ENCODE measurements around the gene SHANK3. TPM values are rescaled to one million over a fixed set of nuclear protein-coding genes. Genes with fewer than 3 reads are reported as not detected.

Gene SHANK3
- polyA plus RNA-seq, 4 donors: 10.2 to 25.3 (median 13.4) TPM

DNA sequence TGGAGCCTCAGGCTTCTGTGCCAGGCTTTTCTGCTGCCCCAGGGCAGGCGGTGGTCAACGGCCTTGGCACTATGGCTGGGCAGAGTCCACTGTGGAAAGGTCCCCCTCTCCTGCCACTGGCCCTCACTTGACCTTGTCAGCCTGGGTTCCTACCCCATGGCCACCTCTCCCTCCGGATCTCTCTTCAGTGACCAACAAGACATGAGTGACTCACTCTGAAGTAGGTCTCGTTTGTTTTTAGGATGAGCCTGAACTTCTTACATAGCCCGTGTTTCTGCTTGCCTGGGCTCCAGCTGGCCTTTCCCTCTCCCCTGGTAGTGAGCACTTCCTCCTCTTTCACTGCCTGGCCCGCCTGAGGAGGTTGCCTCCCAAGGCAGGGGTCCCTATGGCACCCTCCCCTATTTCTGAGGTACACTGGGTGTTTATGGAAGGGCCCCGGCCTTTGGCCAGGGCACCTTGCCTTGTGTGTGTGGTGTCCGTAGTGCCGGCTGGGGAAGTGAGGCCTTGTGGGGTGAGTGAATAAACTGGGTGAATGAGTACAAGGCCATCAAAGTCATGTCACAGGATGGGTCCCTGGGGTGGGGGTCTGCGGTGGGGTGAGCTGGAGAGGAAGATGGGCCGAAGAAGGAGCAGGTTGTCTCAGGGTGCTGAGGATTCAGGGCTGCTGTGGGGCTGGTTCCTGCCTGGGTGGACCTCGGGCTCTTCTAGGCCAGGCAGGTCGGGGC, 5.0 kb downstream of the SHANK3 start:
- DNase-seq (ENCODE audit: low read depth in 4 of 4, low spot score in 3 of 4): no peak

DNA sequence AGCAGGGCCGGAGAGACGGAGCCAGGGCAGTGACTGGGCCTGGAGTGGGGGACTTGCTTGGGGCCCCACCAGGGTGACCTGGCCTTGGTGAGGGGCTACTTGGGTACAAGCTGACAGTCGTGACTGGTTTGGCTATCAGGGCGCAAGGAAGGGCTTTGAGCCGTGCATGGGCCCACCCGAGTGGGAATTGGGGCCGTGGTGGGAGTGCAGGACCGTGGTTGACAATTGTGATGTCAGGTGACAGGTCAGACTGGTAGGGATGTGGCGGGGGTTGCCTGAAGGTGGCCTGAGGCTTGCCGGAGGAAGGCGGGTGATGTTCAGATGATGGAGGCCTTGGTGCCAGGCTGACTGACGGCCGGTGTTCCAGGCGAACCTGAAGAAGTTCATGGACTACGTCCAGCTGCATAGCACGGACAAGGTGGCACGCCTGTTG, 5.6 kb downstream of the SHANK3 start:
- DNase-seq (ENCODE audit: low read depth in 4 of 4, low spot score in 3 of 4): no peak

DNA sequence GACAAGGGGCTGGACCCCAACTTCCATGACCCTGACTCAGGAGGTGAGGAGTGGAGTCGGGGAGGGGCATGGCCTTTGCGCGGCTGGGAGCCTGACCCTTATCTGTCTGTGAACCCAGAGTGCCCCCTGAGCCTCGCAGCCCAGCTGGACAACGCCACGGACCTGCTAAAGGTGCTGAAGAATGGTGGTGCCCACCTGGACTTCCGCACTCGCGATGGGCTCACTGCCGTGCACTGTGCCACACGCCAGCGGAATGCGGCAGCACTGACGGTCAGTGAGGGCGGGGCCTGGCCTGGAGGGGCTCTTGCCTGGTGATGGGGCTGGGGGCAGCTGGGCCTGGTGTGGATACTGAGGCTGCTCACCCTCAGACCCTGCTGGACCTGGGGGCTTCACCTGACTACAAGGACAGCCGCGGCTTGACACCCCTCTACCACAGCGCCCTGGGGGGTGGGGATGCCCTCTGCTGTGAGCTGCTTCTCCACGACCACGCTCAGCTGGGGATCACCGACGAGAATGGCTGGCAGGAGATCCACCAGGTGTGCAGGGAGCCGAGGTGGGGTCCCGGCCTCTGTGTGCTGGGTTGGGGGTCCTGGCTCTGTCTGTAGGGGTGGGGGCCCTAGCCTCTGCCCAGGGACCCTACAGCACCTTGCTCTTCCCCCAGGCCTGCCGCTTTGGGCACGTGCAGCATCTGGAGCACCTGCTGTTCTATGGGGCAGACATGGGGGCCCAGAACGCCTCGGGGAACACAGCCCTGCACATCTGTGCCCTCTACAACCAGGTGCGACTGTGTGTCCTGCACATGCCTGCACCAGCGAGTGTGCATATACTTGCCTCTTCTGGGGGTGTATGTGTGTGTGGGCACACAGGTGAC, 6.3 kb downstream of the SHANK3 start:
- DNase-seq (ENCODE audit: low read depth in 4 of 4, low spot score in 3 of 4): no peak

DNA sequence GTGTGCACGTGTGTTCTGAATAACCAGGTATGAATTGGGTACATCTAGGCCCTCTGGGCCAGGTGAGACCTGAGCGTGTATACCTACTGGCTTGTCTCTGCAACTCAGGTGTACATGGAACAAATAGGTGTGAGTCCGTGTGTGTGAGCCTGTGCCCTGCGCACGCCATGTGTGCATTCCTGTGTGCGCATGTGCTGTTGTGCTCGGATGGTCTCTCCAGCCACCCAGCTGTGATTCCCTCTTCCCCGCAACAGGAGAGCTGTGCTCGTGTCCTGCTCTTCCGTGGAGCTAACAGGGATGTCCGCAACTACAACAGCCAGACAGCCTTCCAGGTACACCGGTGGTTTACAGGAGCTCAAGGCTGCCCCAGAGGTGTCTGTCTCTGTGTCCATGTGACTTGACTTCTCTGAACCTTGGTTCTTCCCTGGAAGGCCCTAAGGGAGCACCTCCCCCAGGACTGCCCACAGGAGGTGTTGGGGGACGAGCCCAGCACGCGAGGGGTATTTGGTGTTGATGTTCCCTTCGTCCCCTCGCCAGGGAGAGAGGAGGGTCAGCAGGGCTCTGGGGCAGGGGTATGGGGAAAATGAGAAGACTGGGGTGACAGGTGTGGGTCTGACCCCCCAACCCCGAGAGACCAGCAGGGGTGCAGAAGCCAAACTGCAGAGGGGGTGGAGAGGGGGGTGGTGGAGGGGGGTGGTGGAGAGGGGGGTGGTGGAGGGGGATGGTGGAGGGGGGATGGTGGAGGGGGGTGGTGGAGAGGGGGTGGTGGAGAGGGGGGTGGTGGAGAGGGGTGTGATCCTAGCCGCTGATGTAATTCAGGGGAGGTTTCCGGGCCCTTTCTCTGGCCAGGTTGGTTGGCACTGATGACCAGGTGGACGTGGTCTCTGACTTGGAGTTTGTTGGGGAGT, 10.7 kb downstream of the SHANK3 start:
- DNase-seq (ENCODE audit: low read depth in 4 of 4, low spot score in 3 of 4): no peak

DNA sequence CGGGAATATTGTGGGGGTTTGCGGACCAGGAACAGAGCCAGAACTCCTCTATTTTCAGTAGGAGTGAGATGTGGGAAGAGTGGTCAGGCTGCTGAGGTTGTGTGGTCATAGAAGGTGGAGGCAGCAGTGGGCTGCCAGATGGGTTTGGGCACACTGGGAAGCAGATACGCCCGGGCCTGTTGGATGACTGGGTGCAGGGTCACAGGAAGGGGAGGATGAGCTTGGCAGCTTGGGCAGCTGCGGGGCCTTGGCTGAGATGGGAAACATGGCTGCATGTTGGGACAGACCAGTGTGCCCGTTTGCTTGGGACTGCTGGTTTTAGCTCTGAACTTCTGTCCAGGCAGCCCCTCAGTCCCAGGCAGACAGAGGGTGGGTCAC, 11.4 kb downstream of the SHANK3 start:
- no peak for DNase-seq (ENCODE audit: low read depth in 4 of 4, low spot score in 3 of 4)

DNA sequence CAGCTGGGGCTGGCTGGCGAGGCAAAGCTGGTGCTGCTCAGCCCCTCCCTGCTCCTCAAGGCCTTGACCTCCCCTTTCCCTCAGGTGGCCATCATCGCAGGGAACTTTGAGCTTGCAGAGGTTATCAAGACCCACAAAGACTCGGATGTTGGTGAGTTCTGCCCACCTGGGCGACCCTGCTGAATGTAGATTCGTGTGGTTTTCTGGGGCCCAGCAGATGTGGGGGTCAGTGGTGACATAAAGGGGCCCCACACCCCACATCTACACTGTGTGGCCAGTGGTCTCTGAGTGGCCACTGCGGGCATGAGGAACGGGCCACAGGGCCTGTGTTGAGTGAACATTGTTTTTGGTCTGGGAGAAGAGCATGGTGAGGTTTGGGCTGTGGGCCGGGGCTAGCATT, 11.9 kb downstream of the SHANK3 start:
- DNase-seq (ENCODE audit: low read depth in 4 of 4, low spot score in 3 of 4): no peak

DNA sequence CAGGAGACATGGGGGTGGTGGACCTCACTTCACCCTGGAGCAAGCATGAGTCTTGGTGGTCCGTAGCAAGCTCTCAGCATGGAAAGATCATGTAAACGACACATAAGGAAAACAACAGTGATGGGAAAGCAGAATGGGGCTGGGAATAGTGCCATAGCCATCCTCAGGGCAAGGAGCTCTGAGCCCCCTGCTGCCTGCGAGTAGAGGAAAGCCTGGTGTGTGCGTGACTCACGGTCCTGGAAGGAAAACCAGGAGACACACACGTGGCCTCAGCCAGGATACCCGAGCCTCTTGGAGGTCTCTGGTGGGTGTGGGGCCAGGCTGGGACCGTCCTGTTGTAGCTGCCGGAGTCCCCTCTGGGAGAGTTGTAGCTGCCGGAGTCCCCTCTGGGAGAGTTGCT, 12.4 kb downstream of the SHANK3 start:
- no peak for DNase-seq (ENCODE audit: low read depth in 4 of 4, low spot score in 3 of 4)

DNA sequence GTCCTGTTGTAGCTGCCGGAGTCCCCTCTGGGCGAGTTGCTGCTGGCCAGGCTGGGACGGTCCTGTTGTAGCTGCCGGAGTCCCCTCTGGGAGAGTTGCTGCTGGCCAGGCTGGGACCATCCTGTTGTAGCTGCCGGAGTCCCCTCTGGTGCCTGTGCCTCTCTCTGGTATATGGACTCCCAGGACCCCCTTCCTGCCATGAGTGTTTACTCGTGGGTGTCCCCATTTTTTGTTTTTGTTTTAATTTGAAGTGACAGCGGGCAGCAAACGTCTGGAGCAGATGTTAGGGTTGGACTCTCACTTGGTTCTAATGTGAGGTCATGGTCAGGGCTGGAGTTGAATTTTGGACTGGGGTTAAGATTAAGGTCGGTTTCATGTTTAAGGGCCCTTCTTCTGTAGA, 14.2 kb downstream of the SHANK3 start:
- no peak for DNase-seq (ENCODE audit: low read depth in 4 of 4, low spot score in 3 of 4)

DNA sequence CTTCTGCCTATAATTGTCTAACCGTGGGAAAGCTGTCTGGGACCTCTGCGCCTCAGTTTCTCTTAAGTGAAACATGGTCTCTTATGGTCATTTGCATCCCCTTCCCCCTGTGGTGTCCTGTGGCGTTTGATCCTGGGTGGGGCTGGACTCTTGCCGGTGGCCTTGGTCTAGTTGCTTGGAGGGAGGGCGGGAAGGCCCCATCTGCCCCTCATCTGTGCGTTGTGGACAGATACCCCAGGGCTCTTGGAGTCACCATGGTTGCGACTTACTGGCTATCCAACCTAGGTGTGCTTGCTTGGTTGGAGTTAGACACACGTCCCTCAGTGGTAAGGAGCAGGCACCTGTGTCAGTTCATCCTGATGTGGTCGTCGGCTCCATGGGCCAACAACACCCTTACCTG, 15.2 kb downstream of the SHANK3 start:
- DNase-seq (ENCODE audit: low read depth in 4 of 4, low spot score in 3 of 4): no peak

DNA sequence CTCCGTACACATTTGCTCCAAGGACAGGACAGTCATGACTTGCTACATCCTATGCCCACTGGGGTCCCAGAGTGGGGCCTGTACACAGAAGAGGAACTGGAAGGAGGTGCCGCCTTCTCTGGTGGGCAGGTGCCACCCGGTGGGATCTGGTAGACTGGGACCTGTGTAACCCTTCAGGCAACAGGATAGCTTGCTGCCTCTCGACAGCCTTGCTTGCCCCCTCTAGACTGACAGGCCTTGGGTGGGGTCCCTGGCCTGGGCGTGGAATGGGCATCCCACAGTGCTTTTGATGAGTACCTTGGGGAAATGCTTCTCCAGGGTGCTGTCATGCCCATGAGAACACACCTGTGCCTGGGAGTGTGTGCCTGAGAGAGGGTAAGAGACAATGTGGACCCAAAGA, 15.8 kb downstream of the SHANK3 start:
- no peak for DNase-seq (ENCODE audit: low read depth in 4 of 4, low spot score in 3 of 4)

DNA sequence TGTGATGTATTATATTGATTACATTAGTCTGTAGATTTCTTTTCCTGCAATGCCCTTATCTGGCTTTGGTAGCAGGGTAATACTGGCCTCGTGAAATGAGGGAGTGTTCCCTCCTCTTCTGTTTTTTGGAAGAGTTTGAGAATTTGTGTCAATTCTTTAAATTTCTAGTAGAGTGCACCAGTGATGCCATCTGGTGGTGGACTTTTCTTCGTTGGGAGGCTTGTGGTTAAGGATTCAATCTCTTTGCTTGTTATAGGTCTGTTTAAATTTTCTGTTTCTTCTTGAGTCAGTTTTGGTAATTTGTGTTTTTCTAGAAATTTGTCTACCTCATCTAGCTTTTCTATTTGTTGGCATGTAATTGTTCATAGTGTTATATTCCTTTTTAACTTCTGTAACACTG, 18.9 kb downstream of the SHANK3 start:
- DNase-seq (ENCODE audit: low read depth in 4 of 4, low spot score in 3 of 4): no peak

DNA sequence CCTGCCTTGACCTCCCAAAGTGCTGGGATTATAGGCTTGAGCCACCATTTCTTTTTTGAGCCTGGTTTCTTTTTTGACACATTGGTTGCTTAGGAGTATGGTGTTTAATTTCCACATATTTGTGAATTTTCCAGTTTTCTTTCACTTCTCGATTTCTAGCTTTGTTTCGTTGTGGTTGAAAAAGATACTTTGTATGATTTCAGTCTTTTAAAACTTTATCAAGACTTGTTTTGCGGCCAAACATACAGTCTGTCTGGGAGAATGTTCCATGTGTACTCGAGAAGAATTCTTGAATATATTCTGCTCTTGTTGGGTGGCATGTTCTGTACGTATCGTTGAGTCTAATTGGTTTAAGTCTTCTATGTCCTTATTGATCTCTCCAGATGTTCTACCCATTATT, 20.8 kb downstream of the SHANK3 start:
- no peak for DNase-seq (ENCODE audit: low read depth in 4 of 4, low spot score in 3 of 4)

DNA sequence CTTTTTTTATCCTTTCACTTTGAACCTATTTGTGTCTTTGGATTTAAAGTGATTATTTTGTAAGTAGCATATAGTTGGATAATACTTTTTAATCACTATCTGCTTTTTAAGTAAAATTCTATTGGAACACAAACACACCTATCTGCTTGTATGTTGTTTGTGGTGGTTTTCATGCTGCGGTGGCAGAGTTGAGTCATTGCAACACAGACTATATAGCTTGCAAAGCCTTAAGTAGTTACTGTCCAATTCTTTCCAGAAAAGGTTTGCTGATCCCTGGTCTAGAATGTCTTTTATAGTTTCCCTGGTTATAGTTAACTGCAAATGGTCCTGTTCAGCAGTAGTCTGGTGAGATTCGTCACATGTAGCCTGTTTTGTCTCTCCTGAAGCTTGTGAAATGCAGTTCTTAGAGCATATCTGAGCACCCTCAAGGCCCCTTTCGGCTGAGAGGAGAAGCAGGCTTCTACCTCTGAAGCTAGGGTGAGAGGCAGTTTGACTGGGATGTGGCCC, 21.5 kb downstream of the SHANK3 start:
- DNase-seq (ENCODE audit: low read depth in 4 of 4, low spot score in 3 of 4): no peak

DNA sequence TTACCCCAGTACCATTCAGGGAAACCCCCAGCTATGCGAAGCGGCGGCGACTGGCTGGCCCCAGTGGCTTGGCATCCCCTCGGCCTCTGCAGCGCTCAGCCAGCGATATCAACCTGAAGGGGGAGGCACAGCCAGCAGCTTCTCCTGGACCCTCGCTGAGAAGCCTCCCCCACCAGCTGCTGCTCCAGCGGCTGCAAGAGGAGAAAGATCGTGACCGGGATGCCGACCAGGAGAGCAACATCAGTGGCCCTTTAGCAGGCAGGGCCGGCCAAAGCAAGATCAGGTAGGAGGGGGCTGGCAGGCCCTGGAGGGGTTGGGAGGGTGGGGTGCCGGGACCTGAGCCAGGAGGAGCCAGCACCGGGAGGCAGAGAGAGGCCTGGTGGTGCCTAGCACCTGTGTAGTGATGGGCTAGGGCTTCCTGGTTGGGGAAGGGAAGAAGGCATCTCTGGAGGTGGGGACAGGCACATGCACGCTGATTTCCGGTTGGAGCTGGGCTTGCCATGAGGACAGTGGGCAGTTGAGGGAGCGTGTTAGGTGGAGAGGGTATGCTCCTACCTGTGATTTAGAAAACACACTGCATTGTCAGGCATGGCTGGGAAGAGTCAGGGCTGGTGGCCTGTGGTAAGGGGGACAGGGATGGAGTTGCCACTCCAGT, 22.3 kb downstream of the SHANK3 start:
- DNase-seq (ENCODE audit: low read depth in 4 of 4, low spot score in 3 of 4): no peak

DNA sequence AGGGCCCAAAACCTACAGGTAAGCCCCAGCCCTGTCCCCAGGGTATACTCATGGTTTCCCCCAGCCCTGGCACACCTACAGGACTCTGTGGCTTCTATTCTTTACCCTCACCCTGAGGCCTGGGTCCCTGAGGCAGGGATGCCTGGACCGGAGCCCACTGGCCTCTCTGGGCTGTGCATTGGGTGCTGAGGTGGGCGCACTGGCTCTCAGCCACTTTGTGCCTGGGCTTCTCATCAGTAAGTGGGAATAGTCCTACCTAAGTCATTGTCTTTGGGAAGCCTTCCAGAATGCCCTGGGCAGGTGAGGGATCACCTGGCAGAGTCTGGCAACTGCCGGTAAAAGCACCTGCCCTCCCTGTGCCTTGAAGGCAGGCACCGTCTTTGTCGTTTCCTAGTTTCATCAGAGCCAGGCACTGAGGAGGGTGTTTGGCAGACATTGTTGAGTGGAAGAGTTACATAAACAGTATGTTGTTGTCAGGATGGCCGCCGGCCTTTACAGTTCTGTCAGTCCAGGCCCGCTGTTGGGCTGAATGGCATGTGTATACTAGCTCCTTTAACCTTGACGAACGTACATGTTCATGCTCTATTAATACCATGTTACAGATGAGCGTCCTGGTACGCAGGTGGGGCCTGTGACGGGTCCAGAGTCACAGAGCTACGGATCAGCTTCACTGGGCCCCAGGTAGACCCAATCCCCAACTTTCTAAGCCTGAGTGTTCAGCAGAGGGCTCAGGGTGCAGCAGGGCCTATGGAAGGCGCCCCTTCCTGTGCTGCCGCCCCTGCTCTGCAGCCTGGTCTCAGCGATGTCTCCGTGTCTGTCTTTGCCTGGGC, 23.0 kb downstream of the SHANK3 start:
- no peak for DNase-seq (ENCODE audit: low read depth in 4 of 4, low spot score in 3 of 4)

DNA sequence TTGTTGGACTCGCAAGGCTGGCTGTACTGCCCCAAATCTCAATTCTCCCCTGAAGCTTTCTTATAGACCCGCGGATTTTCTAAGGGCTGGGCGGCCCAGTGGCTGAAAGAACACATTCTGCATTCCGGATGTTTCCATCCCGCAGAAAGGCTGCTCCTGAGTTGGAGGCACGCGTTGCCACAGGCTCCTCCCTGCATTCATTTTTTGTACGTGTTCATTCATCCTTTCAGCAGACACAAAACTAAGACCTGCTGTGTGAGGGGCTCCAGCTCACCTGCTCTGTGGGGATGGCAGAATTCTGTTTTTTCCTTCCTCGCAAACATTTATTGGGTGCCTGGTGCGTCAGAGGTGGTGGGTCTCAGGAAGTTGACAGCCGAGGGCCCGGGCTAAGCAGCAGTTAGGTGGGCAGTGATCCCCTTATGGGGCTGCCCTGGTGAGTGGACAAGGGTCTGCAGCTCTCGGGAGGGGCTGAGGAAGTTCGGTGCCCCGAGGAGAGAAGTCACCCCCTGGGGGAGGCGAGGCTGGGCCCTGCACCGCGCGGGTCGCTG, 23.7 kb downstream of the SHANK3 start:
- DNase-seq (ENCODE audit: low read depth in 4 of 4, low spot score in 3 of 4): no peak

DNA sequence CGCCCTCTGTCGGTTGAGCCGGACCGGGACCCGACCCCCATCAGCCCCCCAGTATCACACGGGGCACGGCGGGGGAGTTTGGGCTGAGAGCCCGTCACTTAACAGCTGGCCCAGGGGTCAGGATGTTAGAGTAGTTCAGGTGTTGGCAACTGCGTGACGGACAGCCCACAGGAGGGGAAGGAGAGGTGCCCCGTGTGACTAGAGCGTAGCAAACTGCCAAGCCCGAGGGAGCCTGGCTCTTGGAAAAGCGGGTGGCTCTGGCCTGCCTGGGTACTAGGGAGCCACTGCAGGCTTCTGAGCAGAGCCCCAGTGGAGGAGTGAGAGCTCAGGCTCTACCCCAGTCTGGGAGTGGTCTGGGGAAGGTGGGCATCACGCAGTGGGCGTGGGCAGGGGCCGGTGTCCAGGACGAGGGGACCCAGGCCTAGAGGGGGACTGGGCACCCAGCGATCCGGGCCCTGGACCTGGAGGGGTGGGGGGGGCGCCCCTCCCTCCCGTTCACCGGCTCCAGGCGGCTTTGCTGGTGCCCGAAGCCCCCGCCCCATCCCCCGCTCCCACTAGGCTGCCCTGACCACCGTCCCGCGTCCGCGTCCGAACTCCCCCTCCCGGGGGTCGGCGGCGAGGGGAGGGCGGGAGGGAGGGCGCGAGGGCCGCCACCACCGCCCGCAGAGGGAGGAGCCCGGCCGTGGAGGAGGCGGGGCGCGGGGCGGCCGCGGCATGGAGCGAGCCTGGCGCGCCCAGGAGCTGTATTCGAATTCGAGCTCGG, 24.4 kb downstream of the SHANK3 start:
- no peak for DNase-seq (ENCODE audit: low read depth in 4 of 4, low spot score in 3 of 4)

DNA sequence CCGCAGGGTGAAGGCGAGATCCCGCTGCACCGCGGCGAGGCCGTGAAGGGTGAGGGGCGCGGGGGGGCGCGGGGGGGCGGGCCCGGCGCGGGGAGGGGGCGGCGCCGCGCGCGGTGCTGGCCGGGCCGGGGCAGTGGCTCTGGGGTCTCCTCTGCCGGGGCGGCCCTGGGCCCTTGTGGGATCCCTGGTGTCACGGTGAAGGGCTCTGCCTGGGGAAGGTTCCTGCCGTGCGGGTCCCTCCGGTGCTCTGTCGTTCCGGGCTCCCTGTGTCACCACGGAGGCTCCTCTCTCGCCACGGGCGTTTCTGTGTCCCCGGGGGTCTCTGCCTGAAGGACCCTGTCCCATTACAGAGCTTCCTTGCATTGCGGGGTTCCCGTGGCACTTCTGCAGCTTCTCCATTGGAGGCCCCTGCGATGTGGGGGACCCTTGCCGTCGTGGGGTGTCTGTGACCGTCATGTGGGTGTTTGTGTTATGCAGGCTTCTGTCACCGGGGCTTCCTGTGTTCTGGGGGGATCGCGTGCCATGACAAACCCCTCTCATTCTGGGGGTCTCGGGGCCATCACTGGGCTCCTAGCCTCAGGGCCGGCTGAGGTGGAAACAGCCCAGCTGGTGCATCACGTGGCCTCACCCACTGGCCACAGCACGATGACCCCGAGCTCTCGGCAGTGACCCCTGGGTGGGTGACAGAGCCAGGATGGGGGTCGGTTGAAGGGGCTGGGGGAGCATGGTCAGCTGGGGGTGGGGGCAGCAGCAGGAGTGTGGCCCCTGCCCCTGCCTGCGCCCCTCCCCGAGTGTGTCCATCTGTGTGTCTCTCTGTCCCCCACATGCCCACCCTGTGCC, 25.3 kb downstream of the SHANK3 start:
- no peak for DNase-seq (ENCODE audit: low read depth in 4 of 4, low spot score in 3 of 4)

Data from left renal pelvis (tissue), 4 donors.